ENCODE results near the gene ABCC10.
"Not testable (repeated sequence)": the region's sequence is repeated elsewhere in the genome, so short reads cannot be mapped to it uniquely, and the experiment has no call there.

The ABCC10 gene

GRCh38 chr6:43427406-43428111, at the start of gene ABCC10:
TSS of gene ABCC10 (plus strand) at chr6:43427541. CDS start at chr6:43427979, 438 bp downstream.
- FAIRE-seq (no peak), DNase-seq (ENCODE audit: low spot score) (peak; percentile 77)

- FAIRE-seq, result no peak
- DNase-seq (ENCODE audit: low spot score), result no peak
Measured at GRCh38 chr6:43377710-43378229, 49.6 kb upstream of the ABCC10 start.

- peak; percentile 34 for DNase-seq (ENCODE audit: low spot score)
- peak; percentile 85 for FAIRE-seq
Measured at GRCh38 chr6:43378631-43379030, 48.7 kb upstream of the ABCC10 start.

- DNase-seq (ENCODE audit: low spot score), result not testable (repeated sequence)
- FAIRE-seq, result peak; percentile 30
Measured at GRCh38 chr6:43380858-43381257, 46.5 kb upstream of the ABCC10 start.

- peak; percentile 24 for DNase-seq (ENCODE audit: low spot score)
- FAIRE-seq, result peak; percentile 60
Measured at GRCh38 chr6:43383021-43383667, 44.2 kb upstream of the ABCC10 start.

GRCh38 chr6:43386492-43386891, 40.8 kb upstream of the ABCC10 start:
- FAIRE-seq, result no peak
- DNase-seq (ENCODE audit: low spot score), result no peak

- no peak for FAIRE-seq
- DNase-seq (ENCODE audit: low spot score), result no peak
Measured at GRCh38 chr6:43389730-43390295, 37.5 kb upstream of the ABCC10 start.

GRCh38 chr6:43390753-43391439, 36.4 kb upstream of the ABCC10 start:
- FAIRE-seq; DNase-seq (ENCODE audit: low spot score): not testable (repeated sequence)

- DNase-seq (ENCODE audit: low spot score), result no peak
- FAIRE-seq, result no peak
Measured at GRCh38 chr6:43391440-43392031, 35.8 kb upstream of the ABCC10 start.

GRCh38 chr6:43393133-43393532, 34.2 kb upstream of the ABCC10 start:
- DNase-seq (ENCODE audit: low spot score); FAIRE-seq: not testable (repeated sequence)

- FAIRE-seq (no peak), DNase-seq (ENCODE audit: low spot score) (no peak)
Measured at GRCh38 chr6:43393602-43394001, 33.7 kb upstream of the ABCC10 start.

GRCh38 chr6:43394982-43395381, 32.4 kb upstream of the ABCC10 start:
- FAIRE-seq (no peak), DNase-seq (ENCODE audit: low spot score) (no peak)

GRCh38 chr6:43395776-43396175, 31.6 kb upstream of the ABCC10 start:
- FAIRE-seq (no peak), DNase-seq (ENCODE audit: low spot score) (no peak)

GRCh38 chr6:43396408-43397149, 30.8 kb upstream of the ABCC10 start:
- DNase-seq (ENCODE audit: low spot score) (no peak), FAIRE-seq (no peak)

- no peak for FAIRE-seq
Measured at GRCh38 chr6:43399932-43400487, 27.3 kb upstream of the ABCC10 start.

GRCh38 chr6:43401730-43402129, 25.6 kb upstream of the ABCC10 start:
- FAIRE-seq (no peak), DNase-seq (ENCODE audit: low spot score) (no peak)

More at GRCh38 chr6:43399932-43400487, 27.3 kb upstream of the ABCC10 start:
- no peak for DNase-seq (ENCODE audit: low spot score)

- no peak for DNase-seq (ENCODE audit: low spot score)
- no peak for FAIRE-seq
Measured at GRCh38 chr6:43402820-43403219, 24.5 kb upstream of the ABCC10 start.

- FAIRE-seq (no peak), DNase-seq (ENCODE audit: low spot score) (no peak)
Measured at GRCh38 chr6:43405354-43405753, 22.0 kb upstream of the ABCC10 start.

GRCh38 chr6:43407296-43407695, 20.0 kb upstream of the ABCC10 start:
- DNase-seq (ENCODE audit: low spot score) (no peak), FAIRE-seq (no peak)

- FAIRE-seq (no peak), DNase-seq (ENCODE audit: low spot score) (no peak)
Measured at GRCh38 chr6:43408259-43408658, 19.1 kb upstream of the ABCC10 start.

Measured in RCC 7860 (cell line).